Measurements from ENCODE around the gene AKT1.
"Not testable (repeated sequence)": the region's sequence is repeated elsewhere in the genome, so short reads cannot be mapped to it uniquely, and the experiment has no call there.

The AKT1 gene

GRCh38 chr14:104751539-104752422, 43.8 kb downstream of the AKT1 start:
- no peak for DNase-seq

- DNase-seq: not testable (repeated sequence)
Measured at GRCh38 chr14:104750753-104751057, 44.8 kb downstream of the AKT1 start.

GRCh38 chr14:104750056-104750752, 45.3 kb downstream of the AKT1 start:
- no peak for DNase-seq

- DNase-seq: no peak
Measured at GRCh38 chr14:104749111-104749649, 46.4 kb downstream of the AKT1 start.

GRCh38 chr14:104747876-104748275, 47.7 kb downstream of the AKT1 start:
- DNase-seq: no peak

GRCh38 chr14:104746934-104747481, 48.5 kb downstream of the AKT1 start:
- no peak for DNase-seq

GRCh38 chr14:104746071-104746545, 49.4 kb downstream of the AKT1 start:
- DNase-seq: no peak

GRCh38 chr14:104745431-104745830, 50.1 kb downstream of the AKT1 start:
- DNase-seq: no peak

- no peak for DNase-seq
Measured at GRCh38 chr14:104744484-104744883, 51.1 kb downstream of the AKT1 start.

- DNase-seq: no peak
Measured at GRCh38 chr14:104743461-104744380, 51.8 kb downstream of the AKT1 start.

GRCh38 chr14:104742586-104743455, 52.7 kb downstream of the AKT1 start:
- no peak for DNase-seq

GRCh38 chr14:104741803-104742251, 53.7 kb downstream of the AKT1 start:
- no peak for DNase-seq

- no peak for DNase-seq
Measured at GRCh38 chr14:104741108-104741802, 54.3 kb downstream of the AKT1 start.

GRCh38 chr14:104739546-104740516, 55.7 kb downstream of the AKT1 start:
- DNase-seq: no peak

GRCh38 chr14:104739026-104739425, 56.5 kb downstream of the AKT1 start:
- no peak for DNase-seq

GRCh38 chr14:104738375-104739019, 57.1 kb downstream of the AKT1 start:
- DNase-seq: no peak

GRCh38 chr14:104735830-104736642, 59.5 kb downstream of the AKT1 start:
- DNase-seq: no peak
